ENCODE data around the gene TDRD7. TPM values are rescaled to one million over a fixed set of nuclear protein-coding genes. Genes with fewer than 3 reads are reported as not detected.

Gene TDRD7
- total RNA-seq, 1 donor from 2014 or later = 7.9 TPM

GRCh38 chr9:97406620-97407177 lies 5.2 kb upstream of the TDRD7 start:
- no peak for TF ChIP-seq CTCF (IDR thresholded peaks at IDR 0.05; ENCODE audit: borderline replicate concordance)
- peaks cover 23% of the 10 kb centered on the region for H3K9me3 ChIP-seq (replicated peaks)
- H3K27me3 ChIP-seq (ENCODE audit: low read depth) = peaks cover 14% of the 10 kb centered on the region
- H3K4me3 ChIP-seq = no peak overlapping the region
- intact Hi-C loops (cut with micrococcal nuclease) = no loop called here
- no peaks in the 10 kb centered on the region for H3K36me3 ChIP-seq
- peaks cover 5% of the 10 kb centered on the region for H3K4me1 ChIP-seq
- no peak for DNase-seq
- no peak overlapping the region for H3K27ac ChIP-seq (replicated peaks)

GRCh38 chr9:97408562-97408961 lies 3.3 kb upstream of the TDRD7 start:
- Histone ChIP-seq H3K9me3 (replicated peaks) (peaks cover 11% of the 10 kb centered on the region), H3K4me3 (no peak overlapping the region), H3K4me1 (peaks cover 22% of the 10 kb centered on the region), H3K27me3 (ENCODE audit: low read depth) (peaks cover 14% of the 10 kb centered on the region), H3K27ac (replicated peaks) (no peak overlapping the region), H3K36me3 (no peaks in the 10 kb centered on the region)
- DNase-seq = no peak
- TF ChIP-seq CTCF (IDR thresholded peaks at IDR 0.05; ENCODE audit: borderline replicate concordance) = no peak
- intact Hi-C loops (cut with micrococcal nuclease) = no loop called here

- DNase-seq = no peak
- TF ChIP-seq CTCF (IDR thresholded peaks at IDR 0.05; ENCODE audit: borderline replicate concordance) = no peak
- peaks cover 7% of the 10 kb centered on the region for H3K27me3 ChIP-seq (ENCODE audit: low read depth)
- H3K4me3 ChIP-seq = peak overlapping the region; percentile 96
- H3K27ac ChIP-seq (replicated peaks) = peak overlapping the region; percentile 92
- peaks cover 25% of the 10 kb centered on the region for H3K4me1 ChIP-seq
- H3K36me3 ChIP-seq = no peaks in the 10 kb centered on the region
- intact Hi-C loops (cut with micrococcal nuclease) = no loop called here
- no peaks in the 10 kb centered on the region for H3K9me3 ChIP-seq (replicated peaks)
Observed at GRCh38 chr9:97411440-97411788, 482 bp upstream of the TDRD7 start.

GRCh38 chr9:97412626-97413385 lies 910 bp downstream of the TDRD7 start:
- peak overlapping the region; percentile 96 for H3K4me3 ChIP-seq
- peaks cover 1% of the 10 kb centered on the region for H3K27me3 ChIP-seq (ENCODE audit: low read depth)
- no peak for TF ChIP-seq CTCF (IDR thresholded peaks at IDR 0.05; ENCODE audit: borderline replicate concordance)
- H3K36me3 ChIP-seq = no peaks in the 10 kb centered on the region
- H3K4me1 ChIP-seq = peaks cover 25% of the 10 kb centered on the region
- H3K9me3 ChIP-seq (replicated peaks) = no peaks in the 10 kb centered on the region
- peak overlapping the region; percentile 92 for H3K27ac ChIP-seq (replicated peaks)
- intact Hi-C loops (cut with micrococcal nuclease) = no loop called here
- DNase-seq = no peak

- Histone ChIP-seq H3K4me3 (peak overlapping the region; percentile 96), H3K27ac (replicated peaks) (peak overlapping the region; percentile 92), H3K27me3 (ENCODE audit: low read depth) (no peaks in the 10 kb centered on the region), H3K36me3 (no peaks in the 10 kb centered on the region), H3K9me3 (replicated peaks) (no peaks in the 10 kb centered on the region), H3K4me1 (peaks cover 25% of the 10 kb centered on the region)
- TF ChIP-seq CTCF (IDR thresholded peaks at IDR 0.05; ENCODE audit: borderline replicate concordance) = no peak
- DNase-seq = no peak
- intact Hi-C loops (cut with micrococcal nuclease) = no loop called here
Observed at GRCh38 chr9:97413462-97413861, 1.6 kb downstream of the TDRD7 start.
